D721Med (cell line): Measurements from ENCODE around the gene TRMU.
"Not testable (repeated sequence)": the region's sequence is repeated elsewhere in the genome, so short reads cannot be mapped to it uniquely, and the experiment has no call there.

Experiments used
- DNase-seq: peaks from one replicate; pipeline ENCODE4 v3.0.0; 2011; ENCODE audit warnings: low spot score; ENCODE audit not compliant: insufficient read length
- FAIRE-seq: peaks from 2 replicates; lab custom pipeline; 2011; peaks lifted over from hg19 to GRCh38; lab: Jason Lieb, UNC
- CTCF ChIP-seq: IDR thresholded peaks from 2 replicates; pipeline ENCODE4 v1.5.1; 2012; ENCODE audit warnings: mild to moderate bottlenecking, control low read depth; ENCODE audit not compliant: insufficient read depth; ENCODE audit errors: missing control alignments

The TRMU gene

DNA sequence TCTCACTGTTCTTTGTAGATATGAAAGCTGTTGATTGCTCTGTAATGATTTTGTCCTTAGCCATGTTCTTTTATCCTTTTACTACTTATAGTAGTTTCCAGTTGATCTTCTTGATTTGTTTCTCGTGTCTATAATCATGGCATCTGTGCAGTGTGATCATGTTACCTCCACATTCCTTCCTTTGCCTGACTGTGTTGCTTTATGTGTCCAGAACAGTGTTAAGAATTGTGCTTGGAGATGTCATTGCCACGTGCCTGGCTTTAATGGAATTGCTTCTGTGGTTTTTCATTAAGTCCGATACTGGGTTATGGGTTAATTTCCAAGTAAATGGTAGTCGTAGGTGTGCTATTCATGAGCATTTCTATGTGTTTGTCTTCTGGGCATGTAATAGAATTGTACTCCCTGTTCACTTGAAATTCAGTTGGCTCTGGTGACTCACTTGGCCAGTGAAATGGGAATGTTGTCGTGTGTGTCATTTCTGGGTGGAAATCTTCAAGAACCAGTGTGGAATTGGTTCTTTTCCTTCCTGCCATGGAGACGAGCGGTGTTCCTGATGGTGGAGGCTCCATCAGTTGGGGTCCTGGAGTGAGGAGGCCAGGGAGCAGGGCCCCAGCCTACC lies 32.1 kb upstream of the TRMU start:
- DNase-seq, result no peak
- no peak for FAIRE-seq
- TF ChIP-seq CTCF, result no peak

- FAIRE-seq (no peak), DNase-seq (no peak)
- no peak for TF ChIP-seq CTCF
These were observed 27.1 kb upstream of the TRMU start for GRCh38 chr22:46308283-46308988.

DNA sequence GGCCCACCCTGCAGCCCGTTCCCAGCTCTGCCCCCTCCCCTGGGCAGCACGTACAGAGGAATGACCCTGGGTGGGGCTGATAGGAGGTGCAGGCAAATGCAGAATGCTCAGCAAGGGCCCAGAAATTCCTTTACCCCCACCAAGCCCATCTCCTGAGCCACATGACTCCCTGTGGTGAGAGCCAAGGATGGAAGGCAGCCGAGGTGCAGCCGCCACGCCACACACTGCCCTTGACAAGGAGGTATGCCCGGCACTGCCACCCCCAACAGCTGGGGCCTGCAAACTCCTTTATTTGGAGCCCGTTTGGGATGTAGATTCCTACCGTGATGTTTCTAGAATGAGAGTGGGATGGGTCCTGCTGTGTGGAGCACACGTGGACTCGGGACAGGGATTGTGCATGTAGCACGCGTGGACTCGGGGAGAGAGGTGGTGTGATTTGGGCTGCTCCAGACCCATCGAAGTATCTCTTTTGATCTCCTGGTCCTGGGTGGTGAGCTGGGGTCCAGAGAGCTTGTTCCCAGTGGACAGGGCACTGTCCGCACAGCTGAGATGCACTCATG lies 25.9 kb upstream of the TRMU start:
- TF ChIP-seq CTCF, result no peak
- DNase-seq (no peak), FAIRE-seq (no peak)

DNA sequence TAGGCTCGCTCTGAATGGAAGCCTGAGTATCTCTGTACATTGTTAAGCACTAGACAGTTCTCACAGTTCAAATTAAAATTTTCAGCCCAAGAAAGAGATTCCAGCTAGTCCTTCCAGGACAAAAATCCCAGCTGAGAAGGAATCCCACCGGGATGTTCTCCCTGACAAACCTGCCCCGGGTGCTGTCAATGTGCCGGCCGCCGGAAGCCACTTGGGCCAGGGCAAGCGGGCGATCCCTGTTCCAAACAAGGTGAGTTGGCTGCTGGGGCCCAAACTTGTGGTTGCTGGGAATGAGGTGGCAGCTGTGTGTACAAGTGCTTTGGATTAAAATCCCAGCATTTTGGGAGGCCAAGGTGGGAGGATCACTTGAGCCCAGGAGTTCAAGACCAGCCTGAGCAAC lies 23.5 kb upstream of the TRMU start:
- no peak for FAIRE-seq
- DNase-seq, result no peak
- TF ChIP-seq CTCF, result no peak

GRCh38 chr22:46312848-46313247 lies 22.7 kb upstream of the TRMU start:
- not testable (repeated sequence) for DNase-seq, FAIRE-seq

GRCh38 chr22:46315976-46316375 lies 19.5 kb upstream of the TRMU start:
- TF ChIP-seq CTCF, result no peak
- FAIRE-seq (no peak), DNase-seq (no peak)

GRCh38 chr22:46317646-46318045 lies 17.9 kb upstream of the TRMU start:
- TF ChIP-seq CTCF, result no peak
- FAIRE-seq, result no peak
- DNase-seq, result no peak
